Right lobe of liver (tissue), 4 donors: ENCODE data around the gene PCGF5.

Experiments used
- CTCF ChIP-seq, 4 donors: fragments of 200-600 bp in 3 of 4; fragments of 450-650 bp in 1 of 4; IDR thresholded peaks; one replicate each; pipeline versions ENCODE4 v1.5.1 to v1.8.0; 2016 to 2022; ENCODE audit warnings: antibody characterized with exemption in 4 of 4, mild to moderate bottlenecking in 2 of 4
- POLR2A ChIP-seq: fragments of 450-650 bp; IDR thresholded peaks from one replicate; pipeline ENCODE4 v1.6.1; 2017; ENCODE audit warnings: antibody characterized with exemption, mild to moderate bottlenecking
- donor health status: DM: no; HTN: no; CAD: no.
- donor health status: DM: no; HTN: no; CAD: no.
- donor health status: DM: no; HTN: yes; CAD: no.

DNA sequence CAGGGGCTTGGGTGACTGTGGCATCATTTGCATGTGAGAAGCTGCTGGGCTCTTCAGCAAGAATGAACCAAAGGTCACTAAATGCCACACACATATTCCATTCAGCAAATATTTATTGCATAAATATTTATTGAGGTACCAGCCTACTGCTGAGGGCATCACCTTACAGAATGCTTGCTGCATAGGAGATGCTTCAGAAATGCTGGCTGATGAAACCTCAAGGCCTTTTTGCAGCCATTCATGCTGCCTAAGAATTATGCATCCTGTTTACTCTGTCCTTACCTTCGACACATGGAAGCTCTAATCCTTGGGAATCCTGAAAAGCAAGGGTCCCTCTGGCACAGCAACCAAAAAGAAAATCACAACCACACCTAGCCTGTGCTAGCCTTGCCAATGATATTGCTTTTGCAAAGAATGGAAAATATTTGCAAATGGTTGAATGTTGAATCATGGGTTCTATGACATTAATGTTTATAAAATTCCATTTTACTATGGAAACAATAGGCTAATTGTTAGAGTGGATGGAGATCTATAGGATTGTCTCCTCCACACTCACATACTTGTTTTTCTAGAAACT lies 79.6 kb downstream of the PCGF5 start:
- TF ChIP-seq CTCF (IDR thresholded peaks at IDR 0.05) (no peak), POLR2A (no peak)
